GM23248 (cell line): ENCODE data around the gene HOXA3.

Experiments
- EZH2 ChIP-seq: fragments of 200-600 bp; sonication (generic); IDR thresholded peaks from 2 replicates; pipeline ENCODE4 v1.6.1; 2018; ENCODE audit warnings: antibody characterized with exemption, mild to moderate bottlenecking; ENCODE audit not compliant: insufficient read depth, poor library complexity, severe bottlenecking
- EZH2phosphoT487 ChIP-seq: fragments of 200-600 bp; sonication (generic); IDR thresholded peaks from 2 replicates; pipeline ENCODE4 v1.6.1; 2018; ENCODE audit warnings: antibody characterized with exemption, moderate library complexity, mild to moderate bottlenecking, low read depth; ENCODE audit not compliant: insufficient read depth

DNA sequence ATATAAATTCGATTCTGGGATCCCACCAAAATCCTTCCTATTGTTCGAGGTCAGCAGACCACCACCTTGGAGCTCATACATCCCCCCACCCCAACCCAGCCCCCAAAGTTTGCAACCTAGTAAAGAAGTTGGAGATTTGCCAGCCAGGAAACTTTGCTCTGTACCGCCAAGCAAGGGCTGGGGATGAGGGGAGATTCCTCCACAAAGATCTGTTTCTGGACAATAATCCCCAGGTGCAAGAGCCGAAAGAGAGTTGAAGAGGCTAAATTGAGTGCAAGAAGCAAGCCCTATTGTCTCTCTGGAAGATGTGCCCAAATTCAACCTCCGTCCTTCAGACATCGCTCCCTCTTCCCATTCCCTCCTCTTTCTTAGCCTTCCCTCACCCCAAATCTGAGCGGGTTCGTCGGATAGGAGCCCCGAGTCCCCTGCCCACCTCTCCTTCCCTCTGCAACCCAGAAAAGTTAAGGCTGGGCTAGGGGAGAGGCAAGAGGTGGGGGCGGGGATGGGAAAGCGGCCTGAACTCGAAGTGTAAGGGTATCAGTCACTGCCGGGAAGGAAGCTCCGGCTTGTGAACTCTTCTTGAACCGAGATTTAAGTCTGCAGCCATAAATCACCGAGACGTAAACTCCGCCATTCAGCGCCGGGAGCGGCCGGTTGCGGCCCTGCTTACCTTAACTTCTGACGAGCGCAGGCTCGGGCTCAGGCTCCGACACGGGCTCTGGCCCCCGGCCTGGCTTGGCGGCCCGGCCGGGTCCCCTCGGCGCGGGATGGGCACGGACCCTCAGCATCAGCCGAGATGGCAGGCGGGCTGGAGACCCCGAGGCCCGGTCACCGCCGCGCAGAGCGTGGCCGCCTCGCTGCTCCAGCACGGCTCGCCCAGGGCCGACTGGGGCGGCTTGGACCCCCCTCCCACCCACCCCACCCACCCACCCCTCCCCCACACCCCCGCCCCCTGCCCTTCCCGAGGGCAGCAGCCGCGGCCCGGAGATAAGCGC, 39.1 kb downstream of the HOXA3 start:
- no peak for TF ChIP-seq EZH2
- no peak for TF ChIP-seq EZH2phosphoT487
